ENCODE measurements around the gene NUDT21.

The NUDT21 gene

GRCh38 chr16:56447286-56447685 is 3.8 kb downstream of the NUDT21 start:
- TF ChIP-seq EZH2phosphoT487 (IDR thresholded peaks at IDR 0.05; ENCODE audit: borderline replicate concordance, low read length) (no peak), CTCF (IDR thresholded peaks at IDR 0.05; ENCODE audit: low read depth, low read length, poor library complexity, severe bottlenecking) (no peak)
- H3K9me3 ChIP-seq (ENCODE audit: control insufficient read depth, insufficient read depth, low read length), result no peaks in the 10 kb centered on the region
- H3K4me2 ChIP-seq (ENCODE audit: low read length), result no peak overlapping the region; the same call in 1 of the 2 replicates
- no peaks in the 10 kb centered on the region for H3K27me3 ChIP-seq (ENCODE audit: control insufficient read depth, low read length)
- peaks cover 25% of the 10 kb centered on the region for H3K4me1 ChIP-seq (ENCODE audit: control insufficient read depth, low read length)
- H3F3A ChIP-seq (ENCODE audit: control insufficient read depth, insufficient read depth), result no peaks in the 10 kb centered on the region
- peaks cover 80% of the 10 kb centered on the region for H3K36me3 ChIP-seq (ENCODE audit: control insufficient read depth, low read length)
- H3K4me3 ChIP-seq (ENCODE audit: low read length), result no peak overlapping the region
- H4K20me1 ChIP-seq (ENCODE audit: control insufficient read depth, insufficient read depth, low read depth, low read length), result peaks cover 33% of the 10 kb centered on the region; the same call in 1 of the 2 replicates
- H3K9me2 ChIP-seq (replicated peaks; ENCODE audit: control insufficient read depth, low read length), result no peaks in the 10 kb centered on the region
- H3K27ac ChIP-seq (ENCODE audit: low read depth, low read length), result no peak overlapping the region
- peaks cover 94% of the 10 kb centered on the region for H3K79me2 ChIP-seq (ENCODE audit: control insufficient read depth, low read length)

GRCh38 chr16:56438038-56438437 is 13.1 kb downstream of the NUDT21 start:
- H3K79me2 ChIP-seq (ENCODE audit: control insufficient read depth, low read length), result peaks cover 44% of the 10 kb centered on the region
- H3K27me3 ChIP-seq (ENCODE audit: control insufficient read depth, low read length), result no peaks in the 10 kb centered on the region

GRCh38 chr16:56436258-56436657 is 14.9 kb downstream of the NUDT21 start:
- Histone ChIP-seq H3K4me2 (ENCODE audit: low read length) (no peak overlapping the region), H3F3A (ENCODE audit: control insufficient read depth, insufficient read depth) (no peaks in the 10 kb centered on the region; the same call in 1 of the 2 replicates), H3K27me3 (ENCODE audit: control insufficient read depth, low read length) (no peaks in the 10 kb centered on the region), H4K20me1 (ENCODE audit: control insufficient read depth, insufficient read depth, low read depth, low read length) (peaks cover 6% of the 10 kb centered on the region; the same call in 1 of the 2 replicates), H3K4me1 (ENCODE audit: control insufficient read depth, low read length) (no peaks in the 10 kb centered on the region; the same call in 1 of the 2 replicates), H3K79me2 (ENCODE audit: control insufficient read depth, low read length) (peaks cover 28% of the 10 kb centered on the region), H3K9me2 (replicated peaks; ENCODE audit: control insufficient read depth, low read length) (no peaks in the 10 kb centered on the region), H3K9me3 (ENCODE audit: control insufficient read depth, insufficient read depth, low read length) (no peaks in the 10 kb centered on the region), H3K36me3 (ENCODE audit: control insufficient read depth, low read length) (peaks cover 80% of the 10 kb centered on the region), H3K27ac (ENCODE audit: low read depth, low read length) (no peak overlapping the region), H3K4me3 (ENCODE audit: low read length) (no peak overlapping the region)
- TF ChIP-seq CTCF (IDR thresholded peaks at IDR 0.05; ENCODE audit: low read depth, low read length, poor library complexity, severe bottlenecking) (no peak), EZH2phosphoT487 (IDR thresholded peaks at IDR 0.05; ENCODE audit: borderline replicate concordance, low read length) (no peak)

More at GRCh38 chr16:56438038-56438437, 13.1 kb downstream of the NUDT21 start:
- Histone ChIP-seq H3K36me3 (ENCODE audit: control insufficient read depth, low read length) (peaks cover 82% of the 10 kb centered on the region), H3K9me2 (replicated peaks; ENCODE audit: control insufficient read depth, low read length) (no peaks in the 10 kb centered on the region), H3K27ac (ENCODE audit: low read depth, low read length) (no peak overlapping the region), H3K4me3 (ENCODE audit: low read length) (no peak overlapping the region), H3K4me1 (ENCODE audit: control insufficient read depth, low read length) (no peaks in the 10 kb centered on the region), H3K4me2 (ENCODE audit: low read length) (no peak overlapping the region), H3F3A (ENCODE audit: control insufficient read depth, insufficient read depth) (no peaks in the 10 kb centered on the region), H3K9me3 (ENCODE audit: control insufficient read depth, insufficient read depth, low read length) (no peaks in the 10 kb centered on the region), H4K20me1 (ENCODE audit: control insufficient read depth, insufficient read depth, low read depth, low read length) (peaks cover 6% of the 10 kb centered on the region; the same call in 1 of the 2 replicates)
- no peak for TF ChIP-seq CTCF (IDR thresholded peaks at IDR 0.05; ENCODE audit: low read depth, low read length, poor library complexity, severe bottlenecking)
- no peak for TF ChIP-seq EZH2phosphoT487 (IDR thresholded peaks at IDR 0.05; ENCODE audit: borderline replicate concordance, low read length)

All from DOHH2 (cell line).